LNCAP (cell line): ENCODE data around the gene CHTOP.

Source experiments
- CTCF ChIP-seq: fragments of 450-650 bp; IDR thresholded peaks from 2 replicates; pipeline ENCODE4 v1.5.1; 2017; ENCODE audit warnings: mild to moderate bottlenecking

Gene CHTOP

DNA sequence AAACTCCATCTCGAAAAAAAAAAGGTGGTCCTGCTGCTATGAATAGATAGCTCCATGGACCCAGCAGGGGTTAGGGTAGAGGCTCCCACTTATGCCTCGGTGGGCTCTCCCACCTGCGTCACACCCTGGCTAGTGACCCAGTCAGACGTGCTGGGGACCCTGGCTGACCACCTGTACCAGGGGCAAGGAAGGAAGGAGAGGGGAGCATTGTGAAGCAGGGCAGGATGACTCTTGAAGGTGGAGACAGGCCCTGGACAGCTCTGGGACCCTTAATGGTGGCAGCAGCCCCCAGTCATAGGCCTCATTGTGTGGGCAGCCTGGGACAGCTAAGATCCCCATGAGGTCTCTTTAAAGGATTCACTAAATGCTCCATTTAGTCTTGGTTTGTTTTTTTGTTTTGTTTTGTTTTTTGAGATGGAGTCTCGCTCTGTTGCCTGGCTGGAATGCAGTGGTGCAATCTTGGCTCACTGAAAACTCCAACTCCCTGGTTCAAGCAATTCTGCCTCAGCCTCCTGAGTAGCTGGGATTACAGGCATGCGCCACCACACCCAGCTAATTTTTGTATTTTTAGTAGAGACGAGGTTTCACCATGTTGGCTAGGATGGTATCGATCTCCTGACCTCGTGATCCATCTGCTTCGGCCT, 14.3 kb downstream of the CHTOP start:
- no peak for TF ChIP-seq CTCF

GRCh38 chr1:153649137-153649862, 15.4 kb downstream of the CHTOP start:
- TF ChIP-seq CTCF = no peak

GRCh38 chr1:153649863-153650235, 16.0 kb downstream of the CHTOP start:
- no peak for TF ChIP-seq CTCF

DNA sequence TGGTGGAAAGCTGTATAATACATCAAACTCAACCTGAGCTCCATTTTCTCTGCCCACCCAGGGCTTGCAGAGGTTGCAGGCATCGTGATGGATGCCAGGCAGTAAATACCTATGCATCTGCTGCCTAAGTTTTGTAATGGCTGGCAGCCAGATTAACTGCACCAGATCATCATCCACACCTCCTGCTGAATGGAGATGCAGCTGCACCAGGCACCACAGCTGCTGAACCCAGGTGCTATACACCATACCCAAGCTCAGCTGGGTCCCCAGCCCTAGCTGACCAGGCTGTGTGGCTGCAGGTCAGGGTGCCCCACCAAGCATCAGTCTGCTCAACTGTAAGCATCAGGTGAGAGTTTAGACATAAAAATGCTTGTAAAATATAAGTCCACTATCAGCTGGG, 17.9 kb downstream of the CHTOP start:
- TF ChIP-seq CTCF = no peak

DNA sequence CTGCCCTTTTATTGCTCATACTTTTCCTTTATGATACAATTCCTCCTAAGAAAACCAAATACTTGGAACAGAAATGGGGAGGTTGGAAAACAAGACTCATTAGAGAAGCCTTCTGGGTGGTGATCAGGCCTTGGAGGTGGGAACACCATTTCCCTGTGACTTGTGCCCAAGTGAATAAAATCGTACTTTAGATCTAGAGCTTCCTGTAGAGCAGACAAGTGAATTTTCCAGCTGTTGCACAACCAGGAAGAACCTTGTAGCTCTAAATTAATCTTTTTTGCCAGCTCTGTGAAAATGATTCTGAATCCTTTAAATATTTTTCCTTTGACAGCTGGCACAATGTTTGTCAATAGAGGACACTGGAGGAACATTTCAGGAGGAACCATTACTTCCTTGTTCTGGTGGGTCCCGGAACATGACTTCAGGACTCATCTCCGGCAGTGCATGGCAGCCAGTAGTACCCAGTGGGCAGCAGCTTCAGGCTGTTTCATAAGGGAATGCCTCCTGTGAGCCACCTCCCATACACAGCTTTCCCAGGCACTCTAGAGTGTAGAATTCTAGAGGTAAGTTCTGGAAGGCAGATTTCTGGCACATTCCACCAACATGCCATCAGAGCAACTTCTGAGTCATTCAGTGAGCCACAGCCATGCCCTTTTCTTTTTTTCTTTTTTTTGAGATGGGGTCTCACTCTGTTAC, 19.1 kb downstream of the CHTOP start:
- TF ChIP-seq CTCF = no peak

- no peak for TF ChIP-seq CTCF
Observed at GRCh38 chr1:153655333-153655732, 21.5 kb downstream of the CHTOP start.

DNA sequence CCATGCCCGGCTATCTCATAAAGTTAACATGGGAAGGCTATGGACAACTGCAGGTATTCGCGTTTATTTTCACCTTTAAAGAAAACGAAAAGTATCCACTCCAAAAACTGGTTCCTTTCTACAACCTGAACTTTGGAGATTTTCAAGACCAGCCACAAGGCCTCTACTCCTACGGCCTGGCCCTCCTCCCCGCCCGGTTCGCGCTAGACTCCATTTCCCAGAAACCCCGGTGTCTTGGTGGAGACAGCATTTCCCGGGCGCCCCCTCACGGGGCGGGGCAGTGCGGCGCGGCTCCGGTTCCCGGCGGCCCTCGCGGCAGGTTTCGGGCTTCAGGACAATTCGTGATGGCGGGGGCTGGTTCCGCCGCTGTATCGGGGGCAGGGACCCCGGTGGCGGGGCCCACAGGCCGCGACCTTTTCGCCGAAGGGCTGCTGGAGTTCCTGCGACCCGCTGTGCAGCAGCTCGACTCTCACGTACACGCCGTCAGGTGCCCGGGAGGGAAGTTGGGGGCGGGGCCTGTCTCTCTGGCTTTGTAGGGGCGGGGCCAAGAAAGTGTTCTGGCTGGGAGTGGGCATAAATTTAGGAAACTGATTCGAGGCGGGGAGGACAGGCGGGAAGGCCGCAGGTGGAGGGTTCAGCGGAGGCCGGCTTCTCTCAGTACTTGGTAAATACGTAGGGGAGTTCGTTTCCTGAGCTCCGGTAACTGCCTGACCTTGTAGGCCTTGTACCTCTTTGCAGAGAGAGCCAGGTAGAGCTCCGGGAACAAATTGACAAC, 24.7 kb downstream of the CHTOP start, which contains the start of gene SNAPIN:
Gene SNAPIN, plus strand, starts transcription at position 304 of the 775 bp plus-strand sequence. Its CDS starts 41 bp downstream, at position 345.
- TF ChIP-seq CTCF = no peak
